NT2/D1 (cell line): ENCODE measurements around the gene FAM90A1.
"Not testable (repeated sequence)": the region's sequence is repeated elsewhere in the genome, so short reads cannot be mapped to it uniquely, and the experiment has no call there.

Experiments used
- YY1 ChIP-seq: IDR thresholded peaks from 2 replicates; pipeline ENCODE4 v1.6.1; 2011; ENCODE audit not compliant: insufficient read length, insufficient read depth
- ZNF274 ChIP-seq: IDR thresholded peaks from 2 replicates; pipeline ENCODE4 v1.6.1; 2011; ENCODE audit warnings: mild to moderate bottlenecking, low read depth, low read length

- not testable (repeated sequence) for TF ChIP-seq ZNF274, YY1
Measured at GRCh38 chr12:8234746-8235145, 7.3 kb upstream of the FAM90A1 start.
